Endothelial cell of umbilical vein (primary cell): ENCODE data around the gene DENND5B. TPM values are rescaled to one million over a fixed set of nuclear protein-coding genes. Genes with fewer than 3 reads are reported as not detected.

Source experiments
- BruUV-seq: library from RNA; stranded (reverse); fragments of 400-500 nt; replicated peaks from 2 replicates; lab custom pipeline; 2021; lab: Mats Ljungman, UMichigan
- CTCF ChIA-PET: fragments of 300-600, 350-600 bp; sonication (Branson Sonifier 250); formaldehyde crosslinking; loops from one replicate; lab custom pipeline; 2021; ENCODE audit warnings: antibody characterized with exemption, inconsistent platforms; lab: Charles Lee
- POLR2A ChIA-PET: fragments of 300-600, 350-600 bp; sonication (Branson Sonifier 250); formaldehyde crosslinking; loops from one replicate; lab custom pipeline; 2021; ENCODE audit warnings: antibody characterized with exemption, inconsistent platforms; lab: Charles Lee
- DNase-seq: peaks from one replicate; pipeline ENCODE4 v3.0.0-alpha.2; 2011; ENCODE audit warnings: low read depth, low spot score
- FAIRE-seq: peaks from 2 replicates; lab custom pipeline; 2011; peaks lifted over from hg19 to GRCh38; lab: Jason Lieb, UNC
- H2AFZ ChIP-seq: 2 replicates; pipeline ENCODE4 v1.6.0; 2012; ENCODE audit warnings: low read depth, low read length, control low read depth, inconsistent platforms
- H3K27ac ChIP-seq: 2 replicates; pipeline ENCODE4 v1.5.1; 2011; ENCODE audit warnings: low read depth, mild to moderate bottlenecking, control low read depth, low read length, moderate library complexity; ENCODE audit not compliant: insufficient read depth
- H3K27me3 ChIP-seq, 2 experiments: 2 replicates each; pipeline versions ENCODE4 v1.6.0 to v1.6.1; 2011; ENCODE audit warnings: low read length in 2 of 2, mixed read lengths in 1 of 2; ENCODE audit not compliant: control insufficient read depth in 2 of 2, insufficient read depth in 2 of 2
- H3K36me3 ChIP-seq, 2 experiments: 2 replicates in 1 of 2; 3 replicates in 1 of 2; pipeline ENCODE4 v1.5.1; 2011; ENCODE audit warnings: low read length in 2 of 2, mild to moderate bottlenecking in 1 of 2, moderate library complexity in 1 of 2; ENCODE audit not compliant: control insufficient read depth in 2 of 2, insufficient read depth in 2 of 2; ENCODE audit errors: extremely low read depth in 1 of 2
- H3K4me1 ChIP-seq: 3 replicates; pipeline ENCODE4 v1.5.1; 2011; ENCODE audit warnings: mild to moderate bottlenecking, low read length; ENCODE audit not compliant: control insufficient read depth, insufficient read depth; ENCODE audit errors: extremely low read depth
- H3K4me2 ChIP-seq: 2 replicates; pipeline ENCODE4 v1.6.1; 2011; ENCODE audit warnings: low read length, control low read depth, mixed read lengths; ENCODE audit not compliant: insufficient read depth
- H3K4me3 ChIP-seq, 3 experiments: fragments of 200-600 bp in 1 of 3; sonication (generic), shearing (Covaris generic) in 1 of 3; replicated peaks in 1 of 3; 2 replicates each; pipeline ENCODE4 v1.5.1; 2011 to 2016; ENCODE audit warnings: control low read depth in 3 of 3, low read length in 3 of 3, mild to moderate bottlenecking in 2 of 3, inconsistent platforms in 1 of 3, low read depth in 1 of 3, moderate library complexity in 1 of 3; ENCODE audit not compliant: insufficient read depth in 1 of 3
- H3K79me2 ChIP-seq: 2 replicates; pipeline ENCODE4 v1.6.0; 2012; ENCODE audit warnings: low read length, inconsistent platforms; ENCODE audit not compliant: control insufficient read depth, insufficient read depth
- H3K9ac ChIP-seq: replicated peaks from 2 replicates; pipeline ENCODE3; 2011; ENCODE audit warnings: low read length, control low read depth; ENCODE audit not compliant: insufficient read depth; ENCODE audit errors: extremely low read depth
- H3K9me1 ChIP-seq: replicated peaks from 3 replicates; pipeline ENCODE4 v1.6.0; 2011; ENCODE audit warnings: mild to moderate bottlenecking, low read length; ENCODE audit not compliant: control insufficient read depth, insufficient read depth; ENCODE audit errors: extremely low read depth
- H3K9me3 ChIP-seq: replicated peaks from 2 replicates; pipeline ENCODE4 v1.5.1; 2012; ENCODE audit warnings: low read length, inconsistent platforms; ENCODE audit not compliant: control insufficient read depth, insufficient read depth
- H4K20me1 ChIP-seq: replicated peaks from 2 replicates; pipeline ENCODE3; 2011; ENCODE audit warnings: mild to moderate bottlenecking, low read length; ENCODE audit not compliant: control insufficient read depth, insufficient read depth; ENCODE audit errors: extremely low read depth
- CTCF ChIP-seq, 2 donors: IDR thresholded peaks; 1 replicate in 1 of 2; 2 replicates in 1 of 2; pipeline ENCODE4 v1.5.1; 2011; ENCODE audit warnings: low read length in 2 of 2, mild to moderate bottlenecking in 2 of 2, moderate library complexity in 2 of 2, control low read depth in 1 of 2, inconsistent platforms in 1 of 2, low read depth in 1 of 2; ENCODE audit not compliant: insufficient read depth in 1 of 2; ENCODE audit errors: extremely low read depth in 1 of 2
- EZH2 ChIP-seq: IDR thresholded peaks from 2 replicates; pipeline ENCODE4 v1.6.1; 2012; ENCODE audit warnings: borderline replicate concordance, low read depth, mild to moderate bottlenecking, moderate library complexity, low read length, inconsistent platforms; ENCODE audit not compliant: severe bottlenecking
- FOS ChIP-seq: IDR thresholded peaks from 2 replicates; pipeline ENCODE4 v1.6.1; 2011; ENCODE audit warnings: mild to moderate bottlenecking, low read length, moderate library complexity, borderline replicate concordance; ENCODE audit not compliant: insufficient read depth
- GATA2 ChIP-seq: IDR thresholded peaks from 2 replicates; pipeline ENCODE4 v1.7.0; 2011; ENCODE audit warnings: low read depth, mild to moderate bottlenecking, moderate library complexity, mixed read lengths, low read length; ENCODE audit not compliant: insufficient read length, insufficient read depth
- JUN ChIP-seq: IDR thresholded peaks from 2 replicates; pipeline ENCODE4 v1.6.1; 2011; ENCODE audit warnings: borderline replicate concordance, low read depth; ENCODE audit not compliant: insufficient read length, insufficient read depth
- MAX ChIP-seq: IDR thresholded peaks from 2 replicates; pipeline ENCODE4 v1.6.1; 2011; ENCODE audit not compliant: insufficient read depth, insufficient read length
- MYC ChIP-seq: IDR thresholded peaks from one replicate; pipeline ENCODE4 v1.6.1; 2011; ENCODE audit warnings: mild to moderate bottlenecking, low read depth, low read length
- POLR2A ChIP-seq: IDR thresholded peaks from 2 replicates; pipeline ENCODE4 v1.6.1; 2012; ENCODE audit warnings: low read depth, mild to moderate bottlenecking, control low read depth, low read length
- POLR2AphosphoS5 ChIP-seq: IDR thresholded peaks from 2 replicates; pipeline ENCODE4 v1.6.1; 2012; ENCODE audit warnings: low read depth, mild to moderate bottlenecking, control low read depth, low read length, moderate library complexity; ENCODE audit not compliant: insufficient read depth
- dilution Hi-C: fragments of 300-500 bp; cut with MboI; formaldehyde crosslinking; loops from one replicate; pipeline ENCODE4 v1.15.0; 2019; ENCODE audit warnings: low sequenced_read_pairs; ENCODE audit not compliant: extremely low pct_ligation_motif_present
- intact Hi-C: fragments of 100-400 bp; cut with micrococcal nuclease; formaldehyde crosslinking; loops from one replicate; pipeline ENCODE4 v1.10.0; 2022
- polyA plus RNA-seq, 4 experiments: library from polyadenylated mRNA; depleted of rRNA in 3 of 4; stranded (reverse) in 3 of 4; unstranded in 1 of 4; fragments of >200 nt; gene quantifications; 2 replicates each; pipeline versions ENCODE4 v1.2.1 to v1.2.3, GENCODE V29; 2011 to 2012; ENCODE audit warnings: missing spikeins in 1 of 4
- total RNA-seq: library from RNA; stranded (reverse); gene quantifications from 2 replicates; pipeline ENCODE4 v1.2.3, GENCODE V29; 2021

The DENND5B gene
- total and polyA plus RNA-seq, 2 donors (not counting 3 experiments of a cell fraction or from before 2014, with no cell fraction given), result 10.3 to 18.3 TPM

GRCh38 chr12:31562594-31563328 is 28.2 kb downstream of the DENND5B start:
- no TSS peak for BruUV-seq
- FAIRE-seq, result no peak

More at GRCh38 chr12:31562594-31563328, 28.2 kb downstream of the DENND5B start:
- Histone ChIP-seq H3K4me2 (no peak overlapping the region), H4K20me1 (peaks cover 2% of the 10 kb centered on the region), H3K4me1 (no peaks in the 10 kb centered on the region), H3K9ac (no peak overlapping the region), H3K27me3 (no peaks in the 10 kb centered on the region), H3K9me3 (no peaks in the 10 kb centered on the region), H3K36me3 (no peaks in the 10 kb centered on the region), H3K79me2 (peaks cover 11% of the 10 kb centered on the region), H3K27ac (no peak overlapping the region), H2AFZ (no peak overlapping the region), H3K4me3 (no peak overlapping the region), H3K9me1 (no peaks in the 10 kb centered on the region)
- TF ChIP-seq JUN (no peak), POLR2A (no peak), POLR2AphosphoS5 (no peak), GATA2 (no peak), MYC (no peak), EZH2 (no peak), FOS (no peak), MAX (no peak), CTCF (IDR thresholded peaks at IDR 0.05; ENCODE audit: extremely low read depth in 1 of 2, insufficient read depth in 1 of 2, low read depth in 1 of 2, low read length in 2 of 2) (no peak)
- POLR2A ChIA-PET, result no interaction called here
- intact Hi-C loops, result no loop called here
- dilution Hi-C loops, result no loop called here
- CTCF ChIA-PET, result no interaction called here
- DNase-seq, result no peak
